DOHH2 (cell line): ENCODE data around the gene GOLGA8B.

Experiments
- CTCF ChIP-seq: fragments of 200-600 bp; sonication (generic); IDR thresholded peaks from one replicate; pipeline ENCODE4 v1.5.1; 2014; ENCODE audit warnings: antibody characterized with exemption, mild to moderate bottlenecking, low read depth, low read length; ENCODE audit not compliant: poor library complexity, severe bottlenecking
- EZH2phosphoT487 ChIP-seq: fragments of 200-600 bp; sonication (generic); IDR thresholded peaks from 2 replicates; pipeline ENCODE4 v1.6.1; 2017; ENCODE audit warnings: borderline replicate concordance, mild to moderate bottlenecking, antibody characterized with exemption, low read length, moderate library complexity, mixed read lengths

- no peak for TF ChIP-seq CTCF
- no peak for TF ChIP-seq EZH2phosphoT487
These were observed 24.4 kb upstream of the GOLGA8B start for GRCh38 chr15:34607832-34608231.
